Measurements from ENCODE around the gene PTPN6.

The PTPN6 gene

DNA sequence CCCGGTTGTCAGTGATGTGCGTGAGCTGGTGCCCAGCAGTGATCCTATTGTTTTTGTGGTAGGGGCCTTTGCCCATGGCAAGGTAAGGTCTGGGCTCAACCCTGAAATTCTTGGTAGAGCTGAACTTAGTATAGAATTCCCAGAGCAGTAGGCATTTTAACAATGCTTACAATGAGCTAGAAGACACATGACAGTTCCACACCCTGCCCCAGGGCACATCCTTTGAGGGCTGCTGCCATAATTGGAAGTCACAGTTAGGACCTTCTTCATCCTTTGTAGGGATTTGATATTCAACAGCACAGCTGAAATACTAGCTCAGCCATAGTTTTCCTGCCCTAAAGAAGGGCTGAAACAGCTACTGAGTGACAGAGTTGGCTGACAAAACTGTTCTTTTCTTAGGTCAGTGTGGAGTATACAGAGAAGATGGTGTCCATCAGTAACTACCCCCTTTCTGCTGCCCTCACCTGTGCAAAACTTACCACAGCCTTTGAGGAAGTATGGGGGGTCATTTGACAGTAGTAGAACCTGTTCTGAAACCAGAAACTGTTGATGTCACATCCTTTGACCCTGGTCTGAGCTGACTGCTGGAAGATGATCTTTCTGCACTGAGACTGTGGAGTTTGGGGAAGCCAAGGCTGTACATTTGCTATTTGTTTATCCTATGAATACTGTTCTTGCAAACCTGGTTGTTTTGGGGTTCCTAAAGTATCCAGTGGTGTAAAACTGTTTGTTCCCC lies 24.3 kb downstream of the PTPN6 start:
- no peak for DNase-seq

DNA sequence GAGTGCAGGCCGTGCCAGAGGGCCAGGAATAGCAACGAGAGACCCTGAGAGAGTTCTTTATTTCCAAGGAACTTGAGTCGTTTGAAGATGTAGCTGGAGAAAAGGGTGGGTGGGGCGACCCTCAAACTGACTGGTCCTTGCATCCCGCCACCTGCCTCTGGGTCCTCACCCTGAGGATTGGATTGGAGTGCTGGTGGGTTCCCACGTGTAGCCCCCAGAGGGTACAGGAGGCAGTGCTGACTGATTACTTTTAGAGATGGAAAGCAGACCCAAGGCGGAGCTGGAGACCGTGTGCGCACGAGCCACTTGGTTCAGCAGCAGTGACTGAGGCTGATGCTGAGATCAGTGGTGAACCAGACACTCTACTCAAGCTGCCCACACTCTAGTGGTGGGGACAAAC lies 26.5 kb downstream of the PTPN6 start:
- DNase-seq = no peak

DNA sequence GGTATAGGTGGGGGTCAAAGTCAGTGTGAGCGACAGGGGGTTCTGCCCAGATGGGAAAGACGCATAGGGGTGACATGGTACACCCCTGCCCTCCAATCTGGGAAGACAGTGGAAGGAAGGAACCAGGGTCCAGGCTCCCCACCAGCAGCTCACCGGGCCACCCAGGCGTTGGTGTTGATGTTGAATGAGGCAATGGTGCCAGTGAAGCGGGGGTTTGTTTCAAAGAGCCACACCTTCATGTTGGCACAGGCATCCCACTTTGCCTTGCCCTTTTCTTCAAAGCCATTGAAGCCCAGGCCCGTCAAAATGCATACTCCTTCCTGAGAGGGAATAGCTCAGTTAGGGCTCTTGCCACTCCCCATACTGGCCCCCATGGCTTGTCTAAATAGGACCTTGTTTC lies 27.0 kb downstream of the PTPN6 start:
- DNase-seq = no peak

DNA sequence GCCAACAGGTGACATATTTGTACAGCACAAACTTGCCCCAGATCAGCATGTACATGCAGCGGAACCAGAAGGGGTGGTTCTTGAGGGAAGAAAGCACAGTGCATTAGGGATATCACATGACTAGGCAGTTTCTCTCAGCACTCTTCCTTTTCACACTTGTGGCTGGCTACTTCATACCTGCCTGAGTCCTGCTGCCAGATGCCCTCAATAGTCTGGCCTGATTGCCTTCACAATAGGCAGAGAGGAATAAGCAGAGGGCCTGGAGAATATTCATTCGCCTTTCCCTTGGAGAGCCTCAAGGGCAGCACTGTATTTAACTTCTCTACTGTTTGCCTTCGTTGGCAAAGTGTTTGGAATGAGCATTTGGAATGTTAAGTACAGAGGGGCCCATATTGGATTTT lies 27.5 kb downstream of the PTPN6 start:
- DNase-seq = no peak

DNA sequence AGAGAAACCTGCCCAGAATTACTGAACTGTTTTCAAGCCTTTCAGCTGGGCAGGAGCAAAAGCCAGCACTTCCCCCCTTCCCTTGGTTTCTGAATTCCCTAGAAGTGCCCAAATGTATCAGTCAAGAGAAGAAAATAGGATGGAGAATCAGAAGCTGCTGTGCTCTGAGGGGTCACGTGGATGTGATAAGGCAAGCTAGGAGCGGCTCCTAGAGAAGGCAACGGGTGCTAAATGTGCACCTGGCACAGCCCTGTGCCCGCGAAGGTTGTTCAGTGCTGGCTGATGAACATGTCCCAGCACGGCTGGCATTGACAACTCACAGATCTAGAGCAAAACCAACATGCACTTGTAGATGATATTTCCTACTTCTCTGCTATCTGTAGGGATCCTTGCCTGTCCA lies 27.9 kb downstream of the PTPN6 start:
- no peak for DNase-seq

DNA sequence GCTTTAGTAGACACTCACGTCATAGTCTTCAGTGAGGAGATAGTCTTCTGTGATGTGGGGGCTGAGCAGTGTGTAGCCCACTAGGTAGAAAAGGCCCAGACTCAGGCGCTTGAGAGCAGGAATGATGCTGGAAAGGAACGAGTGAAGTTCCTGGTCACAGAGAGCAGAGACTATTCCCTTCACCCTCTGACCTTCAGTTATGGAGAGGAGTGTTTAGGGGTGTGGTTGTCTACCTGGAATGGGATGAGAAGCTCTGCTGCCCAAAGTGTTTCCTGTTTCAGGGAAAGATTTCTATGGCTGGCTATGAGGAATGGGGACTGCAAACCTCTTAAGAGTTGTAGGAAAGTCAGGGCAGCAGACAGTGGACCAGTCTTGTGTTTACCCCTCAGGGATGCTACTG lies 28.3 kb downstream of the PTPN6 start:
- no peak for DNase-seq

DNA sequence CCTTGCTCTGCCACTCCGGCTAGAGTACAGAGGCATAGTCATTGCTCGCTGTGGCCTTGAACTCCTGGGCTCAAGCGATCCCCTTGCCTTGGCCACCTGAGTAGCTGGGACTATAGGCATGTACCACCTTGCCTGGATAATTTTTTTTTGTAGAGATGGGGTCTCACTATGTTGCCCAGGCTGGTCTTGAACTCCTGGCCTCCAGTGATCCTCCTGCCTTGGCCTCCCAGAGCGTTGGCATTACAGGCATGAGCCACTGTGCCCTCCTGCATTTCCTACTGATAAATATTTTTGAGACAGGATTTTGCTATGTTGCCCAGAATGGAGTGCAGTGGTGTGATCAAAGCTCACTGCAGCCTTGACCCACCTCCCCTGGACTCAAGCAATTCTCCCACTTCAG lies 28.9 kb downstream of the PTPN6 start:
- DNase-seq = no peak

DNA sequence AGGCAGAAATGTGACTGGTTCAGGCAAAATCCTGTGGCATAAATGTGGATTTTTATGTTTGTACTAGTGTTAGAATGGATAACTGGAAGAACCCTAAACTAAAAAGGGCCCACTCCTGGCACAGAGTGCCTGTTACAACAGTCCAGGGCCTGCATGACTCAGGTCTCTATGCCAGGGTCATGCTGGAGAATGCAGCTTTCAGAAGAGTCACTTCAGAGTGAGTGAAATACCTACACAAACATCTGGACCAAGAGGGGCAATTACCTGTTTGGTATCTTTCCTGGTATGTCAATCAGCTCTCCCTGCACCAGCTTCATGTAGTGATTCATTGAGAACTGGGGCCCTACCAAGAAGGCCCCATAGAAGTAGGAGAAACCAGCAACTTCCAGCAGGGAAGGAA lies 29.6 kb downstream of the PTPN6 start:
- DNase-seq = no peak

DNA sequence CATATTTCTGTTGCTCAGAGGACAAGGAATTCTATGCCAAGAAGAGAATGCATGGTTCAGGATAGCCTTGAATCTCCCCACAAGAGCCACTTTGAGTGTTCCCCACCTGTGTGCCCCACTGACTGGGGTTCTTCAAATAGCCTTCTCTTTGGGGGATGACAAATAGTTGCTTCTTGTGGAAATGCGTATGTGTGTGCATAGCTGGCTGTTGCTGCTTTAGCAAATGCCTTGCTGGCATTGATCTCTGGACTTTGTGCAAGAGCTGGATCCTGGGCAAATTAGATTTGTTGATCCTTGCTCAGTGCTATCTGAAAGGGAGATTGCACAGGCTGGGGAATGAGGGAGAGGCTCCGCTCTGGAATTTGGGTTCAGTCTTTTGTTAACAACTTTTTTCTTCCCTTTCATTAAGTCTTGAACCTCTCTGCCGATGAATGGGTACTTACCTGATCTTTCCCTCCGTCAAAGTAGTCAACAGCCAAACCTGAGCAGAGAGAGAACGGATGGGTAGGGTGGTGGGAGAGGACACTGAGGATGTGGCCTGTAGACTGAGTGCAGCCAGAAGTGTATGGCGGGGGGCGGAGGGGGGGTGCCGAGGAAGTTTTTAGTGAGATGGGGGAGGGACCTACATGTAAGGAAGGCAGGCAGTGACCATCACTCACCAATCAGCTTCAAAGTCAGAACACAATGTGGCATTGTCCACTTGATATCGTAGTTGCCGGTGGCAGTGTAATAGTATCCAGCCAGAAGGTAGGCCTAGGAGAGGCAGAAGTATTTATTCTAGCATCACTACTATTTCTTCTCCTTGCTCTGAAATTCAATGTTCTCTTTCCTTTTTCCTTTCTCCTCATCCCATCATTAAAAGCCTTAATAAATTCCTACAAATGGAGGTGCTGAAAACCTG lies 30.2 kb downstream of the PTPN6 start:
- no peak for DNase-seq

DNA sequence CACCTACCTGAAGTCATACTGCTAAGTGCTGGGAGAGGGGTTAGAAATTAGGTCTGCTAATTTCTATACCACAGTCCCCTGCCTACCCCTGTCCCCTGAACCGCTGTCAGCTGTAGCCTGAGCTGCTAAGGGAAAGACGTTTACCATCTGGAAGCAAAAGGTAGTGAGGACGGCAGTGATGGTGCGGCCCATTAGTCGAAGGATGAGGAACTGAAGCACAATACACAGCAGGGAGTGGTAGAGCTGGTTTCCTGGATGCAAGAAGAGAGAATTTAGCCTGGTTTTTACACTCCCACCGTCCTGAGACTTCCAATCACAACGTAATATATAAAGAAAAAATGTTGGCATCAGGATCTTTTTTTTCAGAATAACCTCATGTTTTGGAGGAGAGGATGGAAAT lies 31.4 kb downstream of the PTPN6 start:
- DNase-seq = no peak

DNA sequence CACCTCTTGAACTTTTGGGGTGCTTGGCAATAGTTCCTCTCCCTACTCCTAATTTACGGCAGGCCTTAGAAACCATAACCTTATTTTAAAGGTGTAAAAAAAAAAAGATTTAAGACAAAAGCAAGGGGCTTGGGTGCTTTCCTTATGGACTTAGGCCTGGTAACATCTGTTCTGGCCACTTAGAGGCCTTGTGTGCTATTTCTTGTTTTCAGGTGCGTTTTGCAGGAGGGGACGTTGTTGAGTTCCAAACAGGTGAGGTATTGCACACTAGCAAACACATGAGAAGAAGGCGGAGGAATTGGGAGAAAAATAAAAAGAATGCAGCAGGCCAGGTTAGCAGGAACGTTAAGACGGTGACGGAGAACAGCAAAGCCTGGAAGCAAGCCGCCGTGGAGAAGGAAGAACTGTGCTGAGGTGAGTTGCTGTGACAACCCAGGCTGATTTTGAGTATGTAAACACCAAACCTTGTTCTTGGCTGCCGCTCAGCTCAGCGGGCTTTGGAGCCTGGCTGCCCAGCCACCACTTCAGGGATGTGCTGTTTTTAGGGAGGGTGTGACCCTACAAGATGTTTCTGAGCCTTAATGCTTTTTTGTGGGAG lies 36.9 kb downstream of the PTPN6 start:
- DNase-seq = no peak

DNA sequence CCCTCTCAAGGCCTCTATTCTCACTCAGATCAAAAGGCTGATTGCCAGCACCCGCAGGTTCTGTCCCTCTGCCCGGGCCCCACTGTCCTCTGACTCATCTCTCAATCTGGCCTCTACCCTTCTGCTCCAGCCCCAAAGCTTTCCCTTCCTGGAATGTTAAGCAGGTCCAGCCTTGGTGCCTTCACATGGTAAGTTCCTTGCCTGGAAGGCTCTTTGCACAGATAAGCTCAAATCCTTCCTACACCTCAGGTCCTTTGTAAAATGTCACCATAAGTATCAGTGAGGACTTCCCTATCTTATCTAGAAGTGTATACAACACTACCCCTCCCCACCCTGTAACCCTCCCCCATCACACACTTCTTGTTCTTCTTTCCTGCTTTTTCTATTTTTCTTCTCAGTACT lies 44.9 kb downstream of the PTPN6 start:
- DNase-seq = no peak

DNA sequence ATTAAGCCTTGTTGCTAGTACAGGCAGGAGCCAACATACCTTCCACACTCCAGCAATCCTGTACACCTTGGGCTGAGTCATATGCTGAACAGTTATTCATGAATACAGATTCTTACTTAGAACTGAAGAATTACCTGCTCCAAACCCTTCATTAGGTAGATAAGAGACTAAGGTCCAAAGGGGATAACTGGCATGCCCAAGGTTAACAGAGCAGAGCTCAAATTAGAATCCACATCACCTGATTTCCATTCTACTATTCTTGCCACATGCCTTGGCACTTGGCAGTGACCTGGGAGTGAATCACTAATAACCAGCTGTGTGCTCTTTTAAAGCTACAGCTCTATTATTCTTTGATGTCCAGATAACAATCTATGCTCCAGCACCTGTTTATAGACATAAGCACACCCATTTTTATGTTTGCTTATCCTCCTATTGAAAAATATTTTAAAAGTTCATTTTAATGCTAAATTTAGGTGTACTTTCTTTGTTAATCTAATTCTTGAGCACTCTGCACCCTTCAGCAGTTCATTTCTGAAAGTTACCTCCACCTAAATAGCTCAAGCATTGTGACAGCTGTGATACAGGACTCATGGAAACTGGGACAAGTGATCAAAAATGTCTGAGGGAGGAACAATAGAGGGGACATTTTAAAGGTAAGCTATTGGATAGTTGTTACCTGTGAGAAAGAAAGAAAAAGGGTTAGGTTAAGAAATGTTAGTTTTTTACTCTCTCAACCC lies 47.7 kb downstream of the PTPN6 start:
- DNase-seq = no peak

DNA sequence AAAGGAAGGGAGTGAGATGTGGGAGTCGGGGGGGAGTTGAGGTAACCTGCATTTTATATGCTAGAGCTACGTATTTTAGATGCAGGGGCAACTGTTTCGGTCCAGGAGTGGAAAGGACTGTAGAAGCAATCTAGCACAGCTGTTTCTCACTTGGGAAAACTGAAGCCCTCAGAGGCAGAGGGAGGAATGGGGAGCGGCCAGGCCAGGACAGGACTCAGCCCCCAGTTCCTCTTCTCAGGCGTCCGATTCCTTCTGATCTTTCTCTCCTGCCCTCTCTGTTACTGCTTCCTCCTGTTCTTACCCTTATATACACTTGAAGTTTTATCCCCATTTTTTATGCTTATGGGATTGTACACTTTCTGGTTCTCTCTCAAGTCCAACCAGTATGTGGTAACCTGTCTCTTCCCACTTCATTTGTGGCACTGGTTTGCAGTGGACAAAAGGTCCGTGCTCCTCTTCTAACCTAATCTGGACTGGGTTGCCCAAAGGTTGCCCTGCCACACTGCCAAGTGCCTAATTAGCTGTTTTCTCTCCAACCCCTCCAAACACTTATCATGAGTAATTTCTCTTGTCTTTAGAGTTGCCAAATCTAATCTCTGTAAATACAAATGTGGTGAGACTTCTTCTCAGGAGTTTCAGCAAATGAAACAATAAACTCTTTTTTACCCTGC lies 50.9 kb downstream of the PTPN6 start:
- no peak for DNase-seq

DNA sequence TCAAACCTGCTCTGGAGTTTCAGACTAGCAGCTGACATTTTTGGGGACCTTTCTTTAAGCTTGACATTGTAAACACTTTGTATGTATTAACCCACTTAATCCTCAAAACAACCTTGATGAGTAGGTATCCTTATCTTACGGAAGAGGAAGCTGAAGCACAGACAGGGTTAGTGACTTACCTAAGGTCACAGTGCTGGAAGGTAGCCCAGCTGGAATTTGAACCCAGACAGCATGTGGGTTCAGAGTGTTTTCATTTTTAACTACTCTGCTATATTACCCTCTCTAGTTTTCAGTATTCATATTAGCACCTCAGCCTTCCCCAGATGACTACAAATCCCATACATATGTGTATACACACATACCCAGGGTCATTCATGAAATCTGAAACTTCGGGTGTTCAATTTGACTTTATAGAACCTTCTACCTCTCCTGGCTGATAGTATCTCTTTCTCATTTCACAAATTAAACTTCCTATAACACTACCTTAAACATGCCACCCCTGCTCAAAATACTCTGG lies 53.2 kb downstream of the PTPN6 start:
- no peak for DNase-seq

DNA sequence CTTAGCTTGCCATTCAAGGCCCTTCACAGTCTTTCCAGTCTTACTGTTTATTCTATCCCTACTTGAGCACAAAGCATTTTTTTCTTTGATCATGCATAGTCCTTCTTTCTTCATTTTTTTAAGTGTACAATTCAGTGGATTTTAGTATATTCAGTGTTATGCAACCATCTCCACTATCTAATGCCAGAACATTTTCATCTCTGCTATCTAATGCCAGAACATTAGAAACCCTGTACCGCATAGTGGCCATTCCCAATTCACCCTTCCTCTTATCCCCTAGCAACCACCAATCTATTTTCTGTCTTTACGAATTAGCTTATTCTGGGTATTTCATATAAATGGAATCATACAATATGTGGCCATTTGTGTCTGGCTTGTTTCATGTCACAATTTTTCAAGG lies 53.7 kb downstream of the PTPN6 start:
- DNase-seq = no peak

DNA sequence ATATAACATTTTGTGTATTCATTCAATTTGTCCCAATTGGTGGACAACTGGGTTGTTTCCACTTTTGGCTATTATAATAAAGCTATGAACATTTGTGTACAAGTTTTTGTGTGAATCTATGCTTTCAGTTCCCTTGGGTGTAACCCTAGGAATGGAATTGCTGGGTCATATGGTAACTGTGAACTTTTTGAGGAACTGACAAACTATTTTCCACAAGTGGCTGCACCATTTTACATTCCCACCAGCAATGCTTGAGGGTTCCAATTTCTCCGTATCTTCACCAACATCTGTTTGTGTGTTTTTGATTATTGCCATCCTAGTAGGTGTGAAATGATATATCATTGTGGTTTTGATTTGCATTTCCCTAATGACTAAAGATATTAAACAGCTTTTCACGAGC lies 54.2 kb downstream of the PTPN6 start:
- no peak for DNase-seq

DNA sequence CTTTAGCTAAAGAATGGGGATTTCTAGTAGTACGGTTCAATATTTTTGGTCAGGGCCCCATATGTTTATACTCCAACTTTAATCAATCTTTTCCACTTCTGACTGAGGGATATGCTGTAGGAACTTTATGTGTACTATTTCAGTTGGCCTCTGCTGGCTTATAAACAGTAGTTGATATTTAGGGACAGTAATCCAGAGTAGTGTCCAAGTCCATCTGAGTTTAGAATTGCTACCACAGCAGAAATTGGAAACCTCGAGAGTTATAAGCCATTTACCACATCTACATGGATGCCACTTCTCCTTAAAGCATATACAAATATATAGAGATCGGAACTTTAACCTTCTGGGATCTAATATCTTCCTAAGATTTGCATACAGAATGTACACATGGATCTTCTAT lies 55.5 kb downstream of the PTPN6 start:
- DNase-seq = no peak

DNA sequence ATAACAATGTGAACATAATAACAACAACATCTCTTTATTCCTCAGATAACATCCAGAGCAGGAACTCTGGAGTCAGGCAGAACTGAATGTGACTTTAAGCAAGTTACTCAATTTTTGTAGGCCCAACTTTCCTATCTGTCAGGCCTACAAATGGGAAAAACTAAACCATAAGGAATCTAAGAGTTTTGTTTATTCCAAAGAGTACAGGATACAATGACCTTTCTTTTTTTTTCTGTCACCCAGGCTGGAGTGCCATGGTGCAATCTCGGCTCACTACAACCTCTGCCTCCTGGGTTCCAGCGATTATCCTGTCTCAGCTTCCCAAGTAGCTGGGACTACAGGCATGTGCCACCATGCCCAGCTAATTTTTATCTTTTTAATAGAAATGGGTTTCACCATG lies 57.7 kb downstream of the PTPN6 start:
- no peak for DNase-seq

DNA sequence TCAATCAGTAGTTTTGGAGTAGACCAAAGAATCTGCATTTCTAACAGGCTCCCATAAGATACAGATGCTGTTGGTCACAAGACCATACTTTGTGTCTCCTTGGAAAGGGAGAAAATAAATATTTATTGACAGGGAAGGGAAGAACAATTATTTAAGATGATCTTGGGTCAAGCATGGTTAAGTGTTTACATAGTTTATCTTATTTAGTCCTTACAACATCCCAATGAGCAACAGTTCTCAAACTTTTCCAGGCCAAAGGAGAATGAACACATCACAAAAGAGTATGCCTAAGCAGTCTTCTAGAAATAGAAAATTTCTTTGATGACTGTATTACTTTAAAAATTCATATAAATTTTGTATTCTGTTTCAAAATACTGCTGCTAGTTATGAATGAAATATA lies 58.4 kb downstream of the PTPN6 start:
- DNase-seq = no peak
